GM12891 (cell line): ENCODE data around the gene AFG3L2.

Source experiments
- POLR2A ChIP-seq: IDR thresholded peaks from 2 replicates; pipeline ENCODE4 v1.6.1; 2011; ENCODE audit warnings: low read depth, low read length, control low read depth
- POLR2AphosphoS5 ChIP-seq: IDR thresholded peaks from 2 replicates; pipeline ENCODE4 v1.6.1; 2011; ENCODE audit warnings: low read depth, low read length, control low read depth
- TAF1 ChIP-seq: IDR thresholded peaks from 2 replicates; pipeline ENCODE4 v1.6.1; 2011; ENCODE audit warnings: low read depth, low read length, control low read depth

DNA sequence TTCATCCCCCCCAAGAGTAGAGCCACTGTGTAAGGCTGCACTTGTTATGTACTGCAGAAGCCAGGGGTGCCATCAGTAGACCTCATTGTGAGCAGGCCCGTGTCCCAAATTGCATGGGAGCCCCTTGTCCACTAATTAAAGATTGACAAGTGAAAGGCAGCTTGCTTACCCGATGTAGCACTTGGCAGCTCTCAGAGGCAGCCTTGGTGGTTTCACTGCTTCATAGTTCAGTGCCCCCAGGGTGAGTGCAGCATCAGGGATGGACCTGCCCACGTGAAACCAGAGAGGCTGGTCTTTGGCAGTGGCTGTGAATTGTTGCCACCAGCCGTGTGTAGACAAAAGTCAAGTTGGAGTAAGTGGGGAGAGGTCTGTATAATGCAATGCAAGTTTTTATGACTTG is 55.7 kb downstream of the AFG3L2 start:
- TF ChIP-seq TAF1 (no peak), POLR2A (no peak), POLR2AphosphoS5 (no peak)
